ENCODE data around the gene ABCC2.
A peak's percentile ranks its signal among the peaks of the same experiment; 100 is the strongest.

The ABCC2 gene

DNA sequence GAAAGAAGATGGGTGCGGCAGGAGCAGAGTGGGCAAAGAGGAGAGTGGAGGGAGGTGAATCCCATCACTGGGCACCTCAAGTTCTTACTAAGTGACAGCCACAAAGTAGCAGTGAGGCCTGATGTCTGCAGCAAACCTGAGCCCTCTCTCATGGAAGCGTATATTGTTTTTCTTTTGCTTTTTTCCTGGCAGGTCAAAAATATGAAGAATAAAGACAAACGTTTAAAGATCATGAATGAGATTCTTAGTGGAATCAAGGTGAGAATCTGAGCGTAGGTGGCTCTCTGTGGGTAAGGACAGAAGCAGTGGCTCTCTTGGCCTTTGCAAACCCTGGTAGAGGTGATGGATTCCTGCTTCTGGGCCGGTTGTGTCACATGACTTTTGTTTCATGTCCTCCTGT, 22.8 kb downstream of the ABCC2 start:
- Mint-ChIP-seq H3K9me3 (no peaks in the 10 kb centered on the region), H3K36me3 (ENCODE audit: low read depth) (no peaks in the 10 kb centered on the region), H3K4me1 (peaks cover 16% of the 10 kb centered on the region), H3K27ac (no peak overlapping the region), H3K27me3 (ENCODE audit: low read depth, poor library complexity) (peaks cover 13% of the 10 kb centered on the region), H3K4me3 (no peak overlapping the region)
- DNase-seq: no peak
- TF ChIP-seq, protein P1, sequence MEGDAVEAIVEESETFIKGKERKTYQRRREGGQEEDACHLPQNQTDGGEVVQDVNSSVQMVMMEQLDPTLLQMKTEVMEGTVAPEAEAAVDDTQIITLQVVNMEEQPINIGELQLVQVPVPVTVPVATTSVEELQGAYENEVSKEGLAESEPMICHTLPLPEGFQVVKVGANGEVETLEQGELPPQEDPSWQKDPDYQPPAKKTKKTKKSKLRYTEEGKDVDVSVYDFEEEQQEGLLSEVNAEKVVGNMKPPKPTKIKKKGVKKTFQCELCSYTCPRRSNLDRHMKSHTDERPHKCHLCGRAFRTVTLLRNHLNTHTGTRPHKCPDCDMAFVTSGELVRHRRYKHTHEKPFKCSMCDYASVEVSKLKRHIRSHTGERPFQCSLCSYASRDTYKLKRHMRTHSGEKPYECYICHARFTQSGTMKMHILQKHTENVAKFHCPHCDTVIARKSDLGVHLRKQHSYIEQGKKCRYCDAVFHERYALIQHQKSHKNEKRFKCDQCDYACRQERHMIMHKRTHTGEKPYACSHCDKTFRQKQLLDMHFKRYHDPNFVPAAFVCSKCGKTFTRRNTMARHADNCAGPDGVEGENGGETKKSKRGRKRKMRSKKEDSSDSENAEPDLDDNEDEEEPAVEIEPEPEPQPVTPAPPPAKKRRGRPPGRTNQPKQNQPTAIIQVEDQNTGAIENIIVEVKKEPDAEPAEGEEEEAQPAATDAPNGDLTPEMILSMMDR (IDR thresholded peaks at IDR 0.05): no peak

DNA sequence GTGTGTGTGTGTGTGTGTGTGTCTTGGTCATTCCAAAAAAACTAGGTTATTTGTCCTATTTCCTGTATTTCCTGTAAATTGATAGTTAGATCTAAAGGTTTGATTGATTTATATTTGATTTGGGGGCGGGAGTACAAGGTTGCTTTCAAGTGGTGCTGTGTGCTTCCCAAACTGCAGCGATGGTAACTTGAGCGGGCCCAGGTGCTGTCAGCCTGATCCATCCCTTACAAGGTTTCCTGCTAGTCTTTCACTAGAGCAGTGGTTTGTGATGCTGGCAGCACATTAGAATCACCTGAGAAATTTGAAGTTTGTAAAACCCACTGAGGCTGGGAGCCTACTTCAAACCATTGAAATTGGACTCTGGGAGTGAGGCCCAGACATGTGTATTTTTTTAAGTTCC, 23.7 kb downstream of the ABCC2 start:
- TF ChIP-seq, protein P1 (IDR thresholded peaks at IDR 0.05): no peak
- Mint-ChIP-seq H3K4me3 (no peak overlapping the region), H3K27me3 (ENCODE audit: low read depth, poor library complexity) (peaks cover 13% of the 10 kb centered on the region), H3K9me3 (no peaks in the 10 kb centered on the region), H3K4me1 (peaks cover 9% of the 10 kb centered on the region), H3K36me3 (ENCODE audit: low read depth) (no peaks in the 10 kb centered on the region), H3K27ac (peak overlapping the region; percentile 76)
- no peak for DNase-seq

DNA sequence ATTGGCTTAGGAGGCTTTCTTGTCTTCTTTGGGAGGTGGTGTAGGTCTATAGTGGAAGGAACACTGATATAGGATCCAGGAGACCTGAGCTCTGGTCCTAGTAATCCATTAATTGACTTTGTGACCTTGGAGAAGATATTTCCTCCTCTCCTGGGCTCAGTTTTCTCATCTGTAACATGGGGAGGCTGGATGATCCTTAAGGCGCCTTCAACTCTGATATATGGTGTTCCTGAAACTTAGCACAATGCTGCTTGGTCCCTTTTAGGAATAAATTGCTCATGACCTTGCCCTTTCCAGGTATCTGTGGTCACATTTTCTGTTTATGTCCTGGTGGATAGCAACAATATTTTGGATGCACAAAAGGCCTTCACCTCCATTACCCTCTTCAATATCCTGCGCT, 25.3 kb downstream of the ABCC2 start:
- TF ChIP-seq, protein P1 (IDR thresholded peaks at IDR 0.05): no peak
- Mint-ChIP-seq H3K4me1 (peaks cover 7% of the 10 kb centered on the region), H3K27ac (no peak overlapping the region), H3K4me3 (no peak overlapping the region), H3K36me3 (ENCODE audit: low read depth) (no peaks in the 10 kb centered on the region), H3K27me3 (ENCODE audit: low read depth, poor library complexity) (peaks cover 13% of the 10 kb centered on the region), H3K9me3 (no peaks in the 10 kb centered on the region)
- no peak for DNase-seq

DNA sequence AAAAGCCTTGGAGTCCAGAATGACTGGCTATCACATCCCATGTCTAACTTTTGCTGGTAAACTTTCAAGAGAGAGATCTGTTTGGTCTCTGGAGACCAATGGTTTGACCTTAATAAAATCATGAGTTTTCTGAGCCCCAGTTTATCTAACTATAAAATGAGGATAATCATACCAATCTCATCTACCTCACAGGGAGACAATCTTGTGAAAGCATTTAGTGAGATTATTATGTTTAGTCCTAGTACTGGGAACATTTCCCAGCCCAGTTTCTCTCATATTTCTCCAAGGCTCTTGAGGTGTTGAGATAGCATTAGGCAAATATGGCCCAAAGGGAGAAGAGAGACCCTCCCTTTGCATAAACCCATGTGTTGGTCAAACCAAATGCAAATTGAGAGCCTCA, 25.8 kb downstream of the ABCC2 start:
- no peaks in the 10 kb centered on the region for H3K36me3 Mint-ChIP-seq (ENCODE audit: low read depth)
- H3K9me3 Mint-ChIP-seq: no peaks in the 10 kb centered on the region
- H3K4me3 Mint-ChIP-seq: no peak overlapping the region
- DNase-seq: no peak
- H3K4me1 Mint-ChIP-seq: peaks cover 7% of the 10 kb centered on the region
- H3K27me3 Mint-ChIP-seq (ENCODE audit: low read depth, poor library complexity): peaks cover 13% of the 10 kb centered on the region
- H3K27ac Mint-ChIP-seq: no peak overlapping the region
- TF ChIP-seq, protein P1 (IDR thresholded peaks at IDR 0.05): no peak

DNA sequence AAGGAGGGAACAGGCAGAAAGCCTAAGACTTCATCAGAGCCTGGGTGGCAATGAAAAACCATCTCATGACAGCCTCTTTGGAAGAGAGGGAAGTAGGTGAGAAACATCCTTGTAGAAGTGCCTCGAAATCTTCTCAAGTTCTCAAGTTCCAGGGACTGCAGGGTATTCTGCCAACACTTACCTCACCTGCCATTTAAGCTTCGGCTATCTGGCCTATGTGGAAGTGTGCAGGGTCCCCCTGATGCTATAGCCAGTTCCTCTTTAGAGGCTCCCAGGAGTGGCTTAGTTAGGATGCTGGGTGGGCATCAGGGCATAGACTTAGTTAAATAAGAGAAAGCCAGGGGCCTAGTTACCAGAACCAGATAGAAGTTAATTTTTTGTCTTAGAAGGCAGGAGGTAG, 27.0 kb downstream of the ABCC2 start:
- no peaks in the 10 kb centered on the region for H3K36me3 Mint-ChIP-seq (ENCODE audit: low read depth)
- H3K9me3 Mint-ChIP-seq: no peaks in the 10 kb centered on the region
- TF ChIP-seq, protein P1 (IDR thresholded peaks at IDR 0.05): no peak
- H3K4me3 Mint-ChIP-seq: no peak overlapping the region
- peaks cover 9% of the 10 kb centered on the region for H3K27me3 Mint-ChIP-seq (ENCODE audit: low read depth, poor library complexity)
- no peak overlapping the region for H3K27ac Mint-ChIP-seq
- H3K4me1 Mint-ChIP-seq: peaks cover 7% of the 10 kb centered on the region
- no peak for DNase-seq

DNA sequence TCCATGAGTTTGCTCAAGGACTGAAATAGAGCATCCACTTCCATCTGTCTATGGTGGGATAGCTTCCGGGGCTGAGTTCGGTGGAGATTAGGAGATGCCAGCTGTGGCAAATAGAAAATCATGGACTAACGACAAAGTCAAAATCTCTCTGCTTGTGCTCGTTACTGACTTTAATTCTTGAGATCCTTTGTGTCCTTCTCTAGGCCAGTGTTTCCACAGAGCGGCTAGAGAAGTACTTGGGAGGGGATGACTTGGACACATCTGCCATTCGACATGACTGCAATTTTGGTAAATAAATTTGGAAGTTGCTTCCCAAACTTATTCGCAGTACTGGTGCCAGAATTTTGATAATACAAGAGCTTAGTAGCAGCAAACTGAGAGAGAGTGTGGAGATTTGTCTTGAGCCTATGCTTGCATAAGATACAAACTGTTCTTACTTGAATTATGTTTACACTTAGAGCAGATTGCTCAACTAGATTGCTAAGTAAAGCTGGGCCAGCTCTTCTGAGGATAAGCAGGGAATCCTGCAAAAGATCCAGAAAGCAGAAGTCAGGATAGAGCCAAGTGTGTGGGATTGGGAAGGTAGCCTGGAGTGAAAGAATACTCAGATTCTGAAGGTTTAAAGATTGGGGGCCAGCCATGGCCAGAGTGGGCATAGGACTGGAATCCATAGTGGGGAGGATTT, 27.6 kb downstream of the ABCC2 start:
- H3K4me1 Mint-ChIP-seq: peaks cover 7% of the 10 kb centered on the region
- no peak for DNase-seq
- TF ChIP-seq, protein P1 (IDR thresholded peaks at IDR 0.05): no peak
- H3K27ac Mint-ChIP-seq: no peak overlapping the region
- no peaks in the 10 kb centered on the region for H3K36me3 Mint-ChIP-seq (ENCODE audit: low read depth)
- H3K4me3 Mint-ChIP-seq: no peak overlapping the region
- H3K27me3 Mint-ChIP-seq (ENCODE audit: low read depth, poor library complexity): peaks cover 11% of the 10 kb centered on the region
- H3K9me3 Mint-ChIP-seq: peaks cover 3% of the 10 kb centered on the region

Measured in nephron progenitor cell (in vitro differentiated cells).